H9 (cell line): ENCODE data around the gene ANKMY1. TPM values are rescaled to one million over a fixed set of nuclear protein-coding genes. Genes with fewer than 3 reads are reported as not detected.

Experiments
- DNase-seq: peaks from one replicate; pipeline ENCODE4 v3.0.0-alpha.2; 2017
- H2AFZ ChIP-seq: one replicate; pipeline ENCODE4 v1.6.1; 2013; ENCODE audit warnings: mild to moderate bottlenecking, low read length, control low read depth, moderate library complexity
- H2AK5ac ChIP-seq: 2 replicates; pipeline ENCODE4 v1.6.1; 2013; ENCODE audit warnings: low read length, control low read depth, mixed read lengths; ENCODE audit not compliant: insufficient read length
- H2BK120ac ChIP-seq: one replicate; pipeline ENCODE4 v1.6.1; 2013; ENCODE audit warnings: low read depth, mild to moderate bottlenecking, low read length, control low read depth, inconsistent platforms; ENCODE audit not compliant: poor library complexity, severe bottlenecking
- H2BK12ac ChIP-seq: 2 replicates; pipeline ENCODE4 v1.6.1; 2013; ENCODE audit warnings: low read length, control low read depth, mixed read lengths, low read depth; ENCODE audit not compliant: insufficient read length
- H2BK15ac ChIP-seq: 2 replicates; pipeline ENCODE4 v1.6.1; 2013; ENCODE audit warnings: low read depth, low read length, control low read depth
- H2BK20ac ChIP-seq: one replicate; pipeline ENCODE4 v1.6.1; 2013; ENCODE audit warnings: low read depth, mild to moderate bottlenecking, low read length, control low read depth, inconsistent platforms; ENCODE audit not compliant: poor library complexity, severe bottlenecking
- H2BK5ac ChIP-seq: 2 replicates; pipeline ENCODE4 v1.6.1; 2013; ENCODE audit warnings: low read length, control low read depth, mixed read lengths; ENCODE audit not compliant: insufficient read length
- H3K14ac ChIP-seq: 2 replicates; pipeline ENCODE4 v1.6.1; 2013; ENCODE audit warnings: low read length, control low read depth; ENCODE audit not compliant: insufficient read depth
- H3K18ac ChIP-seq: 2 replicates; pipeline ENCODE4 v1.6.1; 2013; ENCODE audit warnings: low read depth, mild to moderate bottlenecking, mixed read lengths, low read length, control low read depth; ENCODE audit not compliant: insufficient read length
- H3K23ac ChIP-seq: 2 replicates; pipeline ENCODE4 v1.6.1; 2013; ENCODE audit warnings: low read length, control low read depth, mixed read lengths, low read depth; ENCODE audit not compliant: insufficient read length
- H3K23me2 ChIP-seq: 2 replicates; pipeline ENCODE4 v1.6.1; 2013; ENCODE audit warnings: low read depth, mild to moderate bottlenecking, mixed read lengths, low read length, control low read depth; ENCODE audit not compliant: insufficient read length, poor library complexity, severe bottlenecking
- H3K27ac ChIP-seq: 2 replicates; pipeline ENCODE4 v1.5.1; 2013; ENCODE audit warnings: low read length, control low read depth, mixed read lengths, low read depth; ENCODE audit not compliant: insufficient read length
- H3K27me3 ChIP-seq: 2 replicates; pipeline ENCODE4 v1.6.1; 2013; ENCODE audit warnings: low read length, control low read depth, inconsistent platforms; ENCODE audit not compliant: insufficient read depth
- H3K4ac ChIP-seq: 2 replicates; pipeline ENCODE4 v1.6.1; 2013; ENCODE audit warnings: low read depth, mild to moderate bottlenecking, control low read depth, inconsistent platforms, low read length, moderate library complexity
- H3K4me1 ChIP-seq: 2 replicates; pipeline ENCODE4 v1.6.1; 2013; ENCODE audit warnings: low read length, control low read depth, inconsistent platforms; ENCODE audit not compliant: insufficient read depth
- H3K4me2 ChIP-seq: 2 replicates; pipeline ENCODE4 v1.6.1; 2013; ENCODE audit warnings: low read length, control low read depth, mixed read lengths; ENCODE audit not compliant: insufficient read length, insufficient read depth
- H3K56ac ChIP-seq: 2 replicates; pipeline ENCODE4 v1.6.1; 2013; ENCODE audit warnings: low read depth, mild to moderate bottlenecking, mixed read lengths, low read length, control low read depth; ENCODE audit not compliant: insufficient read length
- H3K79me1 ChIP-seq: 2 replicates; pipeline ENCODE4 v1.6.1; 2013; ENCODE audit warnings: low read depth, mild to moderate bottlenecking, moderate library complexity, low read length, control low read depth, inconsistent platforms; ENCODE audit not compliant: insufficient read depth, poor library complexity, severe bottlenecking
- H3K79me2 ChIP-seq: 2 replicates; pipeline ENCODE4 v1.6.1; 2013; ENCODE audit warnings: low read length, control low read depth, inconsistent platforms; ENCODE audit not compliant: insufficient read depth
- H3K9ac ChIP-seq: 2 replicates; pipeline ENCODE4 v1.6.1; 2013; ENCODE audit warnings: low read length, control low read depth, mixed read lengths; ENCODE audit not compliant: insufficient read length; ENCODE audit errors: extremely low read depth
- H3K9me3 ChIP-seq: one replicate; pipeline ENCODE4 v1.6.1; 2013; ENCODE audit warnings: low read depth, low read length, inconsistent platforms; ENCODE audit not compliant: control insufficient read depth
- H3T11ph ChIP-seq: one replicate; pipeline ENCODE4 v1.6.1; 2013; ENCODE audit warnings: mild to moderate bottlenecking, low read length, control low read depth, inconsistent platforms
- H4K20me1 ChIP-seq: one replicate; pipeline ENCODE4 v1.6.1; 2013; ENCODE audit not compliant: control insufficient read depth, insufficient read length, insufficient read depth
- H4K5ac ChIP-seq: 2 replicates; pipeline ENCODE4 v1.6.1; 2013; ENCODE audit warnings: low read depth, mild to moderate bottlenecking, mixed read lengths, low read length, control low read depth; ENCODE audit not compliant: insufficient read length
- H4K8ac ChIP-seq: replicated peaks from 2 replicates; pipeline ENCODE4 v1.6.1; 2013; ENCODE audit warnings: low read length, control low read depth, mixed read lengths, low read depth; ENCODE audit not compliant: insufficient read length
- H4K91ac ChIP-seq: 2 replicates; pipeline ENCODE4 v1.6.1; 2013; ENCODE audit warnings: low read depth, mild to moderate bottlenecking, moderate library complexity, mixed read lengths, low read length, control low read depth; ENCODE audit not compliant: insufficient read length
- H3K27ac Mint-ChIP-seq, 3 experiments: 2 replicates in 2 of 3; 3 replicates in 1 of 3; pipeline ENCODE4 v1.8.0; 2020 to 2021; ENCODE audit warnings: mixed read lengths in 3 of 3, mild to moderate bottlenecking in 1 of 3, moderate library complexity in 1 of 3
- H3K27me3 Mint-ChIP-seq: 2 replicates; pipeline ENCODE4 v1.8.0; 2021; ENCODE audit warnings: low read depth, mild to moderate bottlenecking, moderate library complexity, mixed read lengths
- H3K36me3 Mint-ChIP-seq, 3 experiments: 2 replicates in 2 of 3; 3 replicates in 1 of 3; pipeline ENCODE4 v1.8.0; 2020 to 2021; ENCODE audit warnings: low read depth in 3 of 3, mixed read lengths in 3 of 3; ENCODE audit not compliant: insufficient read depth in 1 of 3
- H3K4me1 Mint-ChIP-seq, 2 experiments: 2 replicates each; pipeline ENCODE4 v1.8.0; 2020; ENCODE audit warnings: mixed read lengths in 2 of 2
- H3K4me3 Mint-ChIP-seq, 2 experiments: 2 replicates in 1 of 2; 3 replicates in 1 of 2; pipeline ENCODE4 v1.8.0; 2020 to 2021; ENCODE audit warnings: mild to moderate bottlenecking in 2 of 2, mixed read lengths in 2 of 2, moderate library complexity in 1 of 2
- H3K9me3 Mint-ChIP-seq, 2 experiments: 2 replicates in 1 of 2; 3 replicates in 1 of 2; pipeline ENCODE4 v1.8.0; 2020; ENCODE audit warnings: mild to moderate bottlenecking in 2 of 2, mixed read lengths in 2 of 2, moderate library complexity in 1 of 2
- WGBS: extraction: QIAGEN DNeasy Blood & Tissue Kit; methylation state at CpG from one replicate; pipeline ENCODE4 v1.1.7; 2013; ENCODE audit warnings: missing lambda C conversion rate, low lambda C conversion rate, mixed read lengths; ENCODE audit not compliant: insufficient read length; ENCODE audit errors: extremely low coverage; 5-methylcytosine and 5-hydroxymethylcytosine counted together
- total RNA-seq: library from RNA; stranded (reverse); gene quantifications from 2 replicates; pipeline ENCODE4 v1.2.1, GENCODE V29; 2021
- TF ChIP-seq, protein P1 (sequence below): fragments of 200-600 bp; sonication (generic); conservative IDR thresholded peaks from 3 replicates; pipeline ENCODE4 v1.8.0; 2021; ENCODE audit warnings: antibody characterized with exemption, mild to moderate bottlenecking

Gene ANKMY1
- total RNA-seq, 1 experiment from 2014 or later = 13.7 TPM

DNA sequence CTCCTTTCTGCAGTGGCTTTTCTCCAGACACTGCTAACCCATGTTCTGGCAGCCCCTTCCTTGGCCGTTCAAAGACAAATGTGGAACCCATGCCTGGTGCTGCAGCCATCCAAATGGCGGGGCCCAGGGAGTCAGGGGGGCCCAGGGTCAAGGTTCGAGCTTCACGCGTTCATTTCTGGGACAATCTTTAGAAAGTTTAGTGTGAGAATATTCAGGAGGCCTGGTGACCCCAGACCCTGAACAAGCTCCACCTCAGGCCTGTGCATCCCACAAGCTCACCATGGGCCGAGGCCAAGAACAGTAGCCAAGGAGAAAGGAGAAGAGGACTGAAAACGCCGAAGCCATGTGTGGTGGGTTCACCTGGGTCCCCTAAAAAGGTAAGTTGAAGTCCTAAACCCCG is 54.4 kb downstream of the ANKMY1 start:
- H3K4ac ChIP-seq = no peak overlapping the region
- no peak overlapping the region for H4K8ac ChIP-seq
- no peaks in the 10 kb centered on the region for H3K23me2 ChIP-seq
- H3K18ac ChIP-seq = no peak overlapping the region
- H4K20me1 ChIP-seq = no peaks in the 10 kb centered on the region
- DNase-seq = peak; percentile 10
- H2BK120ac ChIP-seq = no peak overlapping the region
- no peaks in the 10 kb centered on the region for H3K79me2 ChIP-seq
- Mint-ChIP-seq H3K36me3 (no peaks in the 10 kb centered on the region), H3K4me1 (no peaks in the 10 kb centered on the region), H3K4me3 (no peak overlapping the region), H3K27me3 (no peaks in the 10 kb centered on the region; the same call in none of the 2 replicates), H3K9me3 (no peaks in the 10 kb centered on the region), H3K27ac (no peak overlapping the region)
- no peak overlapping the region for H2AK5ac ChIP-seq
- H2AFZ ChIP-seq = no peak overlapping the region
- H2BK12ac ChIP-seq = no peak overlapping the region
- H2BK20ac ChIP-seq = no peak overlapping the region
- no peak overlapping the region for H2BK5ac ChIP-seq
- H3K9me3 ChIP-seq = no peaks in the 10 kb centered on the region
- no CpG with 5 or more reads among the region's 9 CpGs for WGBS
- H3T11ph ChIP-seq = no peak overlapping the region
- no peak overlapping the region for H2BK15ac ChIP-seq
- H4K5ac ChIP-seq = no peak overlapping the region
- H3K79me1 ChIP-seq = no peaks in the 10 kb centered on the region
- H3K23ac ChIP-seq = no peak overlapping the region
- no peak overlapping the region for H3K9ac ChIP-seq
- TF ChIP-seq, protein P1, sequence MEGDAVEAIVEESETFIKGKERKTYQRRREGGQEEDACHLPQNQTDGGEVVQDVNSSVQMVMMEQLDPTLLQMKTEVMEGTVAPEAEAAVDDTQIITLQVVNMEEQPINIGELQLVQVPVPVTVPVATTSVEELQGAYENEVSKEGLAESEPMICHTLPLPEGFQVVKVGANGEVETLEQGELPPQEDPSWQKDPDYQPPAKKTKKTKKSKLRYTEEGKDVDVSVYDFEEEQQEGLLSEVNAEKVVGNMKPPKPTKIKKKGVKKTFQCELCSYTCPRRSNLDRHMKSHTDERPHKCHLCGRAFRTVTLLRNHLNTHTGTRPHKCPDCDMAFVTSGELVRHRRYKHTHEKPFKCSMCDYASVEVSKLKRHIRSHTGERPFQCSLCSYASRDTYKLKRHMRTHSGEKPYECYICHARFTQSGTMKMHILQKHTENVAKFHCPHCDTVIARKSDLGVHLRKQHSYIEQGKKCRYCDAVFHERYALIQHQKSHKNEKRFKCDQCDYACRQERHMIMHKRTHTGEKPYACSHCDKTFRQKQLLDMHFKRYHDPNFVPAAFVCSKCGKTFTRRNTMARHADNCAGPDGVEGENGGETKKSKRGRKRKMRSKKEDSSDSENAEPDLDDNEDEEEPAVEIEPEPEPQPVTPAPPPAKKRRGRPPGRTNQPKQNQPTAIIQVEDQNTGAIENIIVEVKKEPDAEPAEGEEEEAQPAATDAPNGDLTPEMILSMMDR = no peak
- no peak overlapping the region for H3K56ac ChIP-seq
- no peak overlapping the region for H3K4me2 ChIP-seq
- H3K27ac ChIP-seq = no peak overlapping the region
- no peaks in the 10 kb centered on the region for H3K27me3 ChIP-seq
- no peak overlapping the region for H3K14ac ChIP-seq
- no peaks in the 10 kb centered on the region for H3K4me1 ChIP-seq
- H4K91ac ChIP-seq = no peak overlapping the region
